Measurements from ENCODE around the gene FOXRED1.

The FOXRED1 gene

DNA sequence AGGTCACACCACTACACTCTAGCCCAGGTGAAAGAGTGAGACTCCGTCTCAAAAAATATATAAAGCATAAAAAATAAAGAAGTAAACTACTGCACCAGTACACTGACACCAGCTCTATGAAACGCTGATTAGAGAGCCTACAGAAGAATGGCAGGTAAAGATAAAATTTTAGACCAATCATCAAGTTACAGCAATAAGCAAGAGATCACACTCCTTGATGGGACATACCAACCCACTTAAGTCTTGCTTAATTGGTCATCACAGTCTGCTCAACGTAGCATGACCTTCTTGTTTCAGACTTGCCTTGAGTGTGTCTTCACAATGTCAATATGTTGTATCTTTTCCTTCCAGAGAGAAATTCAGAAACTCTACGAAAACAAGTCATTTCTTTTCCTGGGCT lies 12.7 kb upstream of the FOXRED1 start:
- TF ChIP-seq, protein P1, sequence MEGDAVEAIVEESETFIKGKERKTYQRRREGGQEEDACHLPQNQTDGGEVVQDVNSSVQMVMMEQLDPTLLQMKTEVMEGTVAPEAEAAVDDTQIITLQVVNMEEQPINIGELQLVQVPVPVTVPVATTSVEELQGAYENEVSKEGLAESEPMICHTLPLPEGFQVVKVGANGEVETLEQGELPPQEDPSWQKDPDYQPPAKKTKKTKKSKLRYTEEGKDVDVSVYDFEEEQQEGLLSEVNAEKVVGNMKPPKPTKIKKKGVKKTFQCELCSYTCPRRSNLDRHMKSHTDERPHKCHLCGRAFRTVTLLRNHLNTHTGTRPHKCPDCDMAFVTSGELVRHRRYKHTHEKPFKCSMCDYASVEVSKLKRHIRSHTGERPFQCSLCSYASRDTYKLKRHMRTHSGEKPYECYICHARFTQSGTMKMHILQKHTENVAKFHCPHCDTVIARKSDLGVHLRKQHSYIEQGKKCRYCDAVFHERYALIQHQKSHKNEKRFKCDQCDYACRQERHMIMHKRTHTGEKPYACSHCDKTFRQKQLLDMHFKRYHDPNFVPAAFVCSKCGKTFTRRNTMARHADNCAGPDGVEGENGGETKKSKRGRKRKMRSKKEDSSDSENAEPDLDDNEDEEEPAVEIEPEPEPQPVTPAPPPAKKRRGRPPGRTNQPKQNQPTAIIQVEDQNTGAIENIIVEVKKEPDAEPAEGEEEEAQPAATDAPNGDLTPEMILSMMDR (IDR thresholded peaks at IDR 0.05; ENCODE audit: low read depth, low read length) = no peak

DNA sequence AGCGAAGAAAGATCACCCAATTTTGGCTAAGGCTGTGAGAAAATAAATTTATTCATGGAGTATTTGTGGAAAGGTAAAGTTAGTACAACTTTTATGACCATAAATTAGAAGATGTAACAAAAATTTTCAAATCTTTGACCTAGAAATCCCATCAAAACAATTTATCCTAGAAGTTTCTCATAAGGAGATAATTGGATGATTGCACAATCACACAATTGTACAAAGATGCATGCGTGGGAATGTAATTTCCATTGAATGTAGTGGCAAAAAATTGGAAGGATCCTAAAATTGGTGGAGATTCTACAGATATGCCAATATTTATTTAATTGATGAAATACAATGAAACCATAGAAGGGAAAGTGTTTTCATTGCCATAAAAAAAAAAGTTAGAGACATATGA lies 11.8 kb upstream of the FOXRED1 start:
- no peak overlapping the region for H3K4me3 ChIP-seq (replicated peaks in 1 of 2; ENCODE audit: low read depth in 2 of 2, low read length in 2 of 2)
- TF ChIP-seq, protein P1 (IDR thresholded peaks at IDR 0.05; ENCODE audit: low read depth, low read length) = no peak
- no peak for DNase-seq (ENCODE audit: low read depth in 2 of 2)

More for the DNA sequence above, 12.7 kb upstream of the FOXRED1 start:
- DNase-seq (ENCODE audit: low read depth in 2 of 2) = no peak
- H3K4me3 ChIP-seq (replicated peaks in 1 of 2; ENCODE audit: low read depth in 2 of 2, low read length in 2 of 2) = no peak overlapping the region

DNA sequence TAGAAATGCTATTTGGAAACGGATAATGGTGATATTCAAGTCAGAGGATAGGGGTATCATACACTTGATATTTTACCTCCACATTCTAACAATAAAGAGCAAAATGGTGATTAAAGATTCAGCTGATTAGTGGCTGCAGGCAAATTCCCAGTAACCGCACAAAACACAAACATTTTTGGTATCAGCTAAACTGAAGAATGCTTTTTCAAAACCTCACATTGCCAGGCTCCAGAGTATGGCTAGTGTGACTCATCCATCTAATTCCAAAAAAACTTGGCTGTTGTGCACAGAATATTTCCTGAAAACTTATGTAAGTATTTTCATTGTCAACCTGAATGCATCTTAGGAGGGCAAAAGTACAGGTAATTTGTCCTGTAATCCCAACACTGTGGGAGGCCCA lies 11.2 kb upstream of the FOXRED1 start:
- no peak overlapping the region for H3K4me3 ChIP-seq (replicated peaks in 1 of 2; ENCODE audit: low read depth in 2 of 2, low read length in 2 of 2)
- peak; percentile 47 to 57 for DNase-seq (ENCODE audit: low read depth in 2 of 2)
- TF ChIP-seq, protein P1 (IDR thresholded peaks at IDR 0.05; ENCODE audit: low read depth, low read length) = no peak

DNA sequence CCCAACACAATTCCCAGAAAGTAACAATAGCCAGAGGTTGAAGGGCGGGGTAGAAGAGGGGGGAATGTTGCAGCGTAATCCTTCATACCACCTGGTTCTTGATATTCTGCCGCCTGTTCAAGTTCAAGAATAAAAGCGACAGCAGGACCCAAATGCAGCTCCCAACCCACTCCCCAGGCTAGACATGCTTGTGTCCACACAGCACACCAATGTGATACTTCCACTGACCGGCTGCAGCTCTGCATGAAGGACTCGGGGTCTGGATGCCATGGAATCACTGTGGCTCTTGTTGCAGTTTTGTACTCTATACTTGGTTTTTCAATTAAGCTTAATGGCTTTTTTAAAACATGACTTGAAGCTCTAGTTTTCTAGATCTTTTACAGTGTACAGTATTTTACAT lies 6.7 kb upstream of the FOXRED1 start:
- no peak for DNase-seq (ENCODE audit: low read depth in 2 of 2)
- H3K4me3 ChIP-seq (replicated peaks in 1 of 2; ENCODE audit: low read depth in 2 of 2, low read length in 2 of 2) = no peak overlapping the region
- TF ChIP-seq, protein P1 (IDR thresholded peaks at IDR 0.05; ENCODE audit: low read depth, low read length) = no peak

GRCh38 chr11:126263489-126263888 lies 5.5 kb upstream of the FOXRED1 start:
- TF ChIP-seq, protein P1 (IDR thresholded peaks at IDR 0.05; ENCODE audit: low read depth, low read length) = no peak
- H3K4me3 ChIP-seq (replicated peaks in 1 of 2; ENCODE audit: low read depth in 2 of 2, low read length in 2 of 2) = no peak overlapping the region
- no peak for DNase-seq (ENCODE audit: low read depth in 2 of 2)

- TF ChIP-seq, protein P1 (IDR thresholded peaks at IDR 0.05; ENCODE audit: low read depth, low read length) = no peak
- peak; percentile 27 to 36 for DNase-seq (ENCODE audit: low read depth in 2 of 2)
- H3K4me3 ChIP-seq (replicated peaks in 1 of 2; ENCODE audit: low read depth in 2 of 2, low read length in 2 of 2) = no peak overlapping the region
Observed at GRCh38 chr11:126265811-126266210, 3.1 kb upstream of the FOXRED1 start.

DNA sequence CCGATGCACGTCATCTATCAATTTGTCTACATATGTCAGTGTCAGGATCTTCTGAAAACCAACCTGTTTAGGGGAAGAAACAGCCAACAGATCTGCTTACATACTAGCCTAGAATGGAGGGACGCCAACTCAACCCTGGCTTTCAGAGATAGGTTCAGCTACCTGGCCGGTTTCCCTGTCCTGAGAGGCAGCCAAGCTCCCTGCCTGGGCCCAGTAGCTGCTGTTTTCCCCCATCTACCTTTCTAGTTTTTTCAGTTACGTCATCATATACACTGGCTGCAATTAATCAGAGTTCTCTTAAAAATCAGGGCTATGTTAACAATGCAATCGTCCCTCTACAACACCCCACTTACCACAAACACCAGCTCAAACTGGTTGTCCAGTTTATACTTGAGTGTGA lies 1.3 kb upstream of the FOXRED1 start:
- peak overlapping the region; percentile 84 to 97 for H3K4me3 ChIP-seq (replicated peaks in 1 of 2; ENCODE audit: low read depth in 2 of 2, low read length in 2 of 2)
- TF ChIP-seq, protein P1 (IDR thresholded peaks at IDR 0.05; ENCODE audit: low read depth, low read length) = no peak
- no peak for DNase-seq (ENCODE audit: low read depth in 2 of 2)

Data from cardiac fibroblast (primary cell).